ENCODE data around the gene INSYN1. TPM values are rescaled to one million over a fixed set of nuclear protein-coding genes. Genes with fewer than 3 reads are reported as not detected.

The INSYN1 gene
- total and polyA plus RNA-seq, 2 experiments from 2014 or later: 0.11 to 10.4 TPM

DNA sequence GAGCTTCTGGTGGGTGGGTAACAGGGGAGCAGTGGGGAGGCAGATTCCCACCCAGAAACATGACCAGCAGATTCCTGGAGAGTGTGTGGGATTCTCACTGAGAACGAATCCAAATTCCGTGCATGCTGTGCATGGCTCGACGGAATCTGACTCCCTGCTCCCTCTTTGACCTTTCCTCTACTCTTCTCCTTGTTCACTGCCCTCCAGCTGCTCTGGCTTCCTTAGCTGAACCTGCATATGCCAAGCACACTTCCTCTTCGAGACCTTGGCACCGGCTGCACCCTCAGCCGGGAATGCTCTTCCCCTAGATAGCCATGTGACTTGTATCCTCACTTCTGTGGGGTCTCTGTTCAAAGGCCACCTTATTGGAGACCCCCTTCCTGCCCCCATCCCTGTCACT lies 6.3 kb downstream of the INSYN1 start:
- H3K36me3 ChIP-seq (ENCODE audit: low read depth): no peaks in the 10 kb centered on the region
- in situ Hi-C loops (cut with MboI): no loop called here
- H3K79me2 ChIP-seq (ENCODE audit: insufficient read depth): no peaks in the 10 kb centered on the region
- no peak overlapping the region for H3K27ac ChIP-seq
- WGBS, 2 experiments (ENCODE audit: low coverage in 1 of 2, low lambda C conversion rate in 2 of 2, missing lambda C conversion rate in 2 of 2): 59 to 60% methylated on average over 7 of the region's 7 CpGs
- no peak overlapping the region for H3K4me3 ChIP-seq
- no peak for TF ChIP-seq EZH2 (IDR thresholded peaks at IDR 0.05; ENCODE audit: insufficient read depth, poor library complexity, severe bottlenecking)
- no peak for TF ChIP-seq EZH2phosphoT487 (IDR thresholded peaks at IDR 0.05; ENCODE audit: insufficient read depth, low read depth)
- H3K9me3 ChIP-seq (ENCODE audit: low read depth): no peaks in the 10 kb centered on the region
- H4K20me1 ChIP-seq (ENCODE audit: insufficient read depth): no peaks in the 10 kb centered on the region
- peaks cover 12% of the 10 kb centered on the region for H3K4me1 ChIP-seq (ENCODE audit: insufficient read depth)
- no peak for DNase-seq
- H3K4me2 ChIP-seq (ENCODE audit: unreplicated experiment): no peak overlapping the region
- no peaks in the 10 kb centered on the region for H3K9me2 ChIP-seq (ENCODE audit: insufficient read depth)
- H3F3A ChIP-seq (ENCODE audit: insufficient read depth): peaks cover 5% of the 10 kb centered on the region
- no peak overlapping the region for H2AFZ ChIP-seq
- H3K27me3 ChIP-seq (replicated peaks; ENCODE audit: insufficient read depth): no peaks in the 10 kb centered on the region
- H3K9ac ChIP-seq: no peak overlapping the region

DNA sequence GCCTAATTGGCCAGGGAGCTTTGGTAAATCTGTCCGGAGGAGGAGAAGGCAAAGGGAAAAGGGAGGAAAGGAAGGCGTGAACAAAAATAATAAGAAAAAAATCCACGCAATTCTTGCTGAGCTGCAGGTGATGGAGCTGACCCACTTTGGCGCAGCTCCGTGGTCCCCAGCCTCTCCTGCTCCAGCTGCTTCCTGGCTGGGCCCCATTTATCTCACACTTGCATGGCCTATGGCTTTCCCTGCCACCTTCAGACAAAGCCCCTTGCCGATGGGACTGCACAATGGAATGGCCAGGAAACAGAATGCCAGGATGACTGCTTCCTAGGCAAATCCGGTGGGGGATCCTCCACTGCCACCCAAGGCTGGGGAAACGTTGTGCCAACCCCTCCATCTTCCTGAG lies 6.9 kb downstream of the INSYN1 start:
- 77% methylated on average over 8 of the region's 8 CpGs for WGBS, 2 experiments (ENCODE audit: low coverage in 1 of 2, low lambda C conversion rate in 2 of 2, missing lambda C conversion rate in 2 of 2)

DNA sequence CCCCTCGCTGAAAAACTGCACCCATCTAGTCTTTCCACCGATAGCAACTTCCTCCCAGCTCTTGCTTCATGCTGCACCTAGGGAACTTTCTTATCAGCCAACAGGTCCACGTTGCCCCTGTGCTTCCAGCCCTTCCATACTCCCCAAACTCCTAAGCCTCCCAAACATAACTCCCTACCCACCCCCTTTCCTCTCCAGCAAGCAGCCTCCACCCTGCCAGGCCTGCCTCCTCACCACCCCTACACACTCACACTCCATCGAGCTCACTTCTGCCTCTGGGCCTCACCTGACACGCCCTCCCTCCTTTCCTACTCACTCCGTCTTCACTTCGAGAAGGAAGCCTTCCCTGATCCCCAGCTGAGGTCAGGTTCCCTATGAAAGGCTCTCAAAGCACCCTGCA lies 8.1 kb downstream of the INSYN1 start:
- H3K4me2 ChIP-seq (ENCODE audit: unreplicated experiment): no peak overlapping the region
- no peak overlapping the region for H3K9ac ChIP-seq
- H3F3A ChIP-seq (ENCODE audit: insufficient read depth): peaks cover 5% of the 10 kb centered on the region
- H4K20me1 ChIP-seq (ENCODE audit: insufficient read depth): no peaks in the 10 kb centered on the region
- no peaks in the 10 kb centered on the region for H3K36me3 ChIP-seq (ENCODE audit: low read depth)
- no peak overlapping the region for H2AFZ ChIP-seq
- peaks cover 22% of the 10 kb centered on the region for H3K4me1 ChIP-seq (ENCODE audit: insufficient read depth)
- no peak for DNase-seq
- in situ Hi-C loops (cut with MboI): no loop called here
- H3K27ac ChIP-seq: no peak overlapping the region
- no peaks in the 10 kb centered on the region for H3K27me3 ChIP-seq (replicated peaks; ENCODE audit: insufficient read depth)
- H3K4me3 ChIP-seq: no peak overlapping the region
- H3K9me3 ChIP-seq (ENCODE audit: low read depth): no peaks in the 10 kb centered on the region
- no peaks in the 10 kb centered on the region for H3K79me2 ChIP-seq (ENCODE audit: insufficient read depth)
- 70 to 85% methylated on average over 5 to 7 of the region's 7 CpGs for WGBS, 2 experiments (ENCODE audit: low coverage in 1 of 2, low lambda C conversion rate in 2 of 2, missing lambda C conversion rate in 2 of 2)
- no peak for TF ChIP-seq EZH2 (IDR thresholded peaks at IDR 0.05; ENCODE audit: insufficient read depth, poor library complexity, severe bottlenecking)
- TF ChIP-seq EZH2phosphoT487 (IDR thresholded peaks at IDR 0.05; ENCODE audit: insufficient read depth, low read depth): no peak
- no peaks in the 10 kb centered on the region for H3K9me2 ChIP-seq (ENCODE audit: insufficient read depth)

More for the DNA sequence above, 6.9 kb downstream of the INSYN1 start:
- Histone ChIP-seq H3K27me3 (replicated peaks; ENCODE audit: insufficient read depth) (no peaks in the 10 kb centered on the region), H3K27ac (no peak overlapping the region), H3K36me3 (ENCODE audit: low read depth) (no peaks in the 10 kb centered on the region), H2AFZ (no peak overlapping the region), H3K79me2 (ENCODE audit: insufficient read depth) (no peaks in the 10 kb centered on the region), H3K9me2 (ENCODE audit: insufficient read depth) (no peaks in the 10 kb centered on the region), H3K4me1 (ENCODE audit: insufficient read depth) (peaks cover 19% of the 10 kb centered on the region), H3K9ac (no peak overlapping the region), H3K9me3 (ENCODE audit: low read depth) (no peaks in the 10 kb centered on the region), H3K4me3 (no peak overlapping the region), H4K20me1 (ENCODE audit: insufficient read depth) (no peaks in the 10 kb centered on the region), H3F3A (ENCODE audit: insufficient read depth) (peaks cover 5% of the 10 kb centered on the region), H3K4me2 (ENCODE audit: unreplicated experiment) (no peak overlapping the region)
- no peak for TF ChIP-seq EZH2phosphoT487 (IDR thresholded peaks at IDR 0.05; ENCODE audit: insufficient read depth, low read depth)
- no peak for TF ChIP-seq EZH2 (IDR thresholded peaks at IDR 0.05; ENCODE audit: insufficient read depth, poor library complexity, severe bottlenecking)
- DNase-seq: no peak
- in situ Hi-C loops (cut with MboI): no loop called here

- Histone ChIP-seq H2AFZ (no peak overlapping the region), H3K4me1 (ENCODE audit: insufficient read depth) (peaks cover 22% of the 10 kb centered on the region), H3K4me3 (no peak overlapping the region), H3F3A (ENCODE audit: insufficient read depth) (peaks cover 5% of the 10 kb centered on the region), H3K27me3 (replicated peaks; ENCODE audit: insufficient read depth) (no peaks in the 10 kb centered on the region), H3K9ac (no peak overlapping the region), H3K4me2 (ENCODE audit: unreplicated experiment) (no peak overlapping the region), H3K27ac (no peak overlapping the region), H3K9me3 (ENCODE audit: low read depth) (no peaks in the 10 kb centered on the region), H3K79me2 (ENCODE audit: insufficient read depth) (no peaks in the 10 kb centered on the region), H4K20me1 (ENCODE audit: insufficient read depth) (no peaks in the 10 kb centered on the region), H3K9me2 (ENCODE audit: insufficient read depth) (no peaks in the 10 kb centered on the region), H3K36me3 (ENCODE audit: low read depth) (no peaks in the 10 kb centered on the region)
- TF ChIP-seq EZH2 (IDR thresholded peaks at IDR 0.05; ENCODE audit: insufficient read depth, poor library complexity, severe bottlenecking): no peak
- no peak for TF ChIP-seq EZH2phosphoT487 (IDR thresholded peaks at IDR 0.05; ENCODE audit: insufficient read depth, low read depth)
- in situ Hi-C loops (cut with MboI): no loop called here
- no peak for DNase-seq
- WGBS, 2 experiments (ENCODE audit: low coverage in 1 of 2, low lambda C conversion rate in 2 of 2, missing lambda C conversion rate in 2 of 2): 75 to 82% methylated on average over 1 of the region's 1 CpG
Measured at GRCh38 chr15:73744293-73744692, 8.9 kb downstream of the INSYN1 start.

DNA sequence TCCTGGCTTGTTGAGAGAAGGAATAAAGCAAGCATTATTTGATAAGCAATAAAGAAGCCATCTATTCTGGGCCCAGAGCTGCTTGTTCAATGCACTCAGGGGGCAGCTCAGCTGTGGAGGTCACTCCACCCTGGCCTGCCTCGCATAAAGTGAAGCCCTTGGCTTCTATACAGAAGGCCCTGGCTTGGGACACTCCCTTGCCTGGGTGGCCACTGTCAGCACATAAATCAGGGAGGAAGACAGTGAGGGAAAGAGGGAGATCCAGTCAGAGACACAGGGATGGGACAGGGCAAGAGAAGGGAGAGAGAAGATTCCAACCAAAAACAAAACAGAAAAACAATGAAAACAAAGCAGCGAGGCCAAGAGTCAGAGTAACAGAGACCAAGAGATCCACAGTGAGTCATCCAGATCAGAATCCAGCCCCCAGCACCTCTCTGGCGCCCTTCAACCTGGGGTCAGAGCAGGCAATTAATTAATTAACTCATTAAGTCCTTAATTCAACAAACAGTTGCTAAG lies 11.8 kb downstream of the INSYN1 start:
- H3K4me2 ChIP-seq (ENCODE audit: unreplicated experiment): no peak overlapping the region
- no peaks in the 10 kb centered on the region for H4K20me1 ChIP-seq (ENCODE audit: insufficient read depth)
- DNase-seq: peak; percentile 46
- peaks cover 5% of the 10 kb centered on the region for H3F3A ChIP-seq (ENCODE audit: insufficient read depth)
- H3K9me3 ChIP-seq (ENCODE audit: low read depth): no peaks in the 10 kb centered on the region
- H3K27me3 ChIP-seq (replicated peaks; ENCODE audit: insufficient read depth): no peaks in the 10 kb centered on the region
- H3K9ac ChIP-seq: 0 out of 2 replicates have a peak overlapping the region, but pooled peaks have one; percentile 23
- no peak overlapping the region for H3K27ac ChIP-seq
- H2AFZ ChIP-seq: no peak overlapping the region
- H3K79me2 ChIP-seq (ENCODE audit: insufficient read depth): no peaks in the 10 kb centered on the region
- H3K36me3 ChIP-seq (ENCODE audit: low read depth): no peaks in the 10 kb centered on the region
- in situ Hi-C loops (cut with MboI): no loop called here
- TF ChIP-seq EZH2phosphoT487 (IDR thresholded peaks at IDR 0.05; ENCODE audit: insufficient read depth, low read depth) (no peak), EZH2 (IDR thresholded peaks at IDR 0.05; ENCODE audit: insufficient read depth, poor library complexity, severe bottlenecking) (no peak)
- peaks cover 22% of the 10 kb centered on the region for H3K4me1 ChIP-seq (ENCODE audit: insufficient read depth)
- 15 to 30% methylated on average over 3 of the region's 3 CpGs for WGBS, 2 experiments (ENCODE audit: low coverage in 1 of 2, low lambda C conversion rate in 2 of 2, missing lambda C conversion rate in 2 of 2)
- H3K9me2 ChIP-seq (ENCODE audit: insufficient read depth): no peaks in the 10 kb centered on the region
- H3K4me3 ChIP-seq: no peak overlapping the region
